ENCODE results near the gene STOML1.

DNA sequence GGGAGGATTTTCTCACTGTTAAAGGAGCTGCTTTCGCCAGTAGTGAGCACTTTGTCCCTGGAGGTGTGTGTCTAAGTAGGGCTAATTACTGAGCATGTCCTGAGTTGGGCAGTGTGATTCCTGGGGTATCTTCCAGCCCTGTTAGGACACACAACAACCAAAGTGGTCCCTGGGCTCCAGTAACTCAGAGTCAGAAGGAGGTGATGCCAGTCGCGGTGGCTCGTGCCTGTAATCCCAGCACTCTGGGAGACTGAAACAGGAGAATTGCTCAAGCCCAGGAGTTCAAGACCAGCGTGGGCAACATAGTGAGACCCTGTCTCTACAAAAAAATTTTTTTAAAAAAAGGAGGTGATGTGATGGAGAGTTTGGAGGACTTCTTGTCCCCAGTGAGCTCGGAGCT is 40.0 kb upstream of the STOML1 start:
- TF ChIP-seq, protein P1, sequence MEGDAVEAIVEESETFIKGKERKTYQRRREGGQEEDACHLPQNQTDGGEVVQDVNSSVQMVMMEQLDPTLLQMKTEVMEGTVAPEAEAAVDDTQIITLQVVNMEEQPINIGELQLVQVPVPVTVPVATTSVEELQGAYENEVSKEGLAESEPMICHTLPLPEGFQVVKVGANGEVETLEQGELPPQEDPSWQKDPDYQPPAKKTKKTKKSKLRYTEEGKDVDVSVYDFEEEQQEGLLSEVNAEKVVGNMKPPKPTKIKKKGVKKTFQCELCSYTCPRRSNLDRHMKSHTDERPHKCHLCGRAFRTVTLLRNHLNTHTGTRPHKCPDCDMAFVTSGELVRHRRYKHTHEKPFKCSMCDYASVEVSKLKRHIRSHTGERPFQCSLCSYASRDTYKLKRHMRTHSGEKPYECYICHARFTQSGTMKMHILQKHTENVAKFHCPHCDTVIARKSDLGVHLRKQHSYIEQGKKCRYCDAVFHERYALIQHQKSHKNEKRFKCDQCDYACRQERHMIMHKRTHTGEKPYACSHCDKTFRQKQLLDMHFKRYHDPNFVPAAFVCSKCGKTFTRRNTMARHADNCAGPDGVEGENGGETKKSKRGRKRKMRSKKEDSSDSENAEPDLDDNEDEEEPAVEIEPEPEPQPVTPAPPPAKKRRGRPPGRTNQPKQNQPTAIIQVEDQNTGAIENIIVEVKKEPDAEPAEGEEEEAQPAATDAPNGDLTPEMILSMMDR (IDR thresholded peaks at IDR 0.05; ENCODE audit: low read depth, low read length): no peak
- no peak for TF ChIP-seq EZH2phosphoT487 (IDR thresholded peaks at IDR 0.05; ENCODE audit: low read depth)

All from OCI-LY3 (cell line).